ENCODE data around the gene DCC.

The DCC gene

DNA sequence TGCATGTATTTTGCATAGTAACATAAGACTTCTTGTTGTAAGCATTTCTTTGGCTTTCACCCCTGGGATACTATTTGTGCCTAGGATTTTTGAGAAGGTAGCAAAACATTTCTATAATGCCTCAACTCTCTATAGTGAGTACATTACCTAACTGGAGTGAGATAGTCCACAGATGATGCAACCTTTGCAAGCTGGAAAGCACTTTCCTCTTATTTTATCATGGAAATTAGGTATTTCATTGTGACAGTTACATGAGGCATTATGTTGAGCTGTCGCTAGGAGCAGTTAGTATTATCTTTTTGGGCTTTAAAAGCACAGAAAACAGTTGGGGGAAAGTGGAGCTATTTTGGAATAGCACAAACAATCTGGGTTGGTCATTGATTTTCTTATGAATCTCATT lies 786.2 kb downstream of the DCC start:
- DNase-seq, result no peak

DNA sequence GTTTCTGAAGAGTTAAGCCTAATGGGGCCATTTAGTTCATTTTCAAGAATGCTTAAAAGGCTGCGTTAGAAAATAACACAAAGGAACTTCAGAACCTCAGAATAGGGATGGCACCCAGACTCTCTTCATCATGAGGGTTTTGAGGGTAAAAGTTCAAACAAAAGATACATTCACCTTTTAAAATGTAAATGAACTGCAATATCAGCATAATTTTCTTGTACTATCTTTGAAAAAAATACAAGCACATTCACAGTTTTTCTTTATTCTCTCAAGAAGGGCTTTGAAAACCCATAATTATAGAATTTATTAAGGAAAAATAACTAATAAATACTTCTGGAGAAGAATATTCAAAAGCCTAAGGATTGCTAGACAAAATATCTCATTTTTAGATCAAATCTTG lies 791.0 kb downstream of the DCC start:
- no peak for DNase-seq

DNA sequence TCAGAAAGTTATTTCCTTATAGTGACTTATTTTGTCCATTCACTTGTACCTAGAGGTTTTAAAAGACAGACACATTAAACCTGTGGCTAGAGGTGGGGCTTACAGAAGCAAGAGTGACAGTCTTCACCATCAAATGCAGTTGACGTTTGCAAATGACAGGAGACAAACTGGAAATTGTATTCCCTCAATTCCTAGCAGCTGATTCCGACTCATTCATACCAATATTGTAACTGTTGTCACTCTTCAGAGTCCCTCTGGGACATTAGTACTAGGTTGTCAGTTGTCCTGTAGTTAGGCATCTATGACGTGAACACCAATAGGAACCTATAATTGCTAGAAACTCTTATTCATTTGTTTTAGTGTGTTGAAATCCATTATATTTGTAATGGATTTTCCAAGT lies 794.7 kb downstream of the DCC start:
- no peak for DNase-seq

DNA sequence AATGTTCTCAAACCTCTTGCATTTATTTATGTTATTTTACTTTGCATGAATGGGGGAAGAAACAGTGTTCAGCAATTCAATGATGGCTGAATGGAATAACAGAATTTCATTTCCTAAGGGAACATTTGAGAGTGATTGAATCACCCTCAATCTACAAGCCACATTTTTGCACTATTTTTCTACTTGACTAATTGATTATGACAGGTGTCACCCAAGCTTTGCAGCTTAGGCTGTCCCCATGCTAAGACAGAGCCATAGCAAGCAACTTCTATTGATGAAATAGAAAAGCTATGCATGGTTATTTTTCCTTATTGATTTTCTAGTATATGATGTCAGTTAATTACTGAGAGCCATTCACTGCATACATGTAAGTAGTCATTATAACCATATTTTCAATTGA lies 795.7 kb downstream of the DCC start:
- no peak for DNase-seq

DNA sequence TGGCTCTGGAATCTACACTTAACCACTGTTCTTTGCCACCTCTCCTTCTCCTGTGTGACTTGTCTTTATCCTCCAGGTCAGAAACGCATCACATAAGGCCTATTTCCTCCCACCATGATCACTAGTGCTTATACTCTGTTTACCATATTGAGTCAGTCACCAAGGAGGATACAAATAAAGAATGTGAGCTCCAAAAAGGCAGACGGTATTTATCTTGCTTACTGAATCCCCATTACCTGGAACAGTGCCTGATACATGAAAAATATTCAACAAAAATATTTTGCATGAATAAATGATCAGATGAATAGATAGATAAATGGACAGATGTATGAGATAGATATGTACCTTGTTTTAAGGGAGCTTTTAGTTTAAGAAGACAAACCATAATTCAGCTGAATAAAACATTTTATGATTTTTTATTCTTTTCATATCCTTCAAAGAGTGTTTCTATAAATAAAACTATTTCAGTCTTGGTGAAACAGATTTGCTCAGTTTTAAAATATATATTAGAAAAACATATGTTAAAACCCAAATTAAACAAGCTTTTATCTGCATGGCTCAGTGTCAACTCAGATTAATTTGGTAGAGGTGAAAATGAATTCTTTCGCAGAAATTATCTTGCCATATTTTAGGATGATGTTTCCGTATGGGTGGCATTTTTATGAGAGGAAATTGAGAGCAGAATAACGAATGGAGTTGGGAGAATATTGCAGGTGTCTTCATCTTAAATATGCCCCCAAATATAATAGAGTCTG lies 799.9 kb downstream of the DCC start:
- no peak for DNase-seq

DNA sequence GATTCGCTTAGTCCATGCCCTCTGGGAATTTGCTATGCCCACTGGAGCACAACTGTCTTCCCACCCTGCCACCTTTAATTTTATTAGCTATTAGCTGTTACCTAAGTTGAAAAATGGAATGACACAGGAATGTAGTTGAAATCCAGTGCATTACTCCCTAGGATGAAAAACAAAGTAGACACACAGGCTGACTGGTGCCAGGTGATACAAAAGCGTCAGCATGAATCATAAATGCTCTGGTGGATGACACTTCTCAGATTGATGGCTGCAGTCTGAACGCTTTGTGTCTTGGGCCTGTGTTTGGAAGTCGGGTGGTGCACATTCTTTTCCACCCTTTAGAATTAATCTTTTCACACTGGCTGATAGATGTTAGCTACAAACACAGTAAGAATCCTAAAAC lies 802.0 kb downstream of the DCC start:
- no peak for DNase-seq

DNA sequence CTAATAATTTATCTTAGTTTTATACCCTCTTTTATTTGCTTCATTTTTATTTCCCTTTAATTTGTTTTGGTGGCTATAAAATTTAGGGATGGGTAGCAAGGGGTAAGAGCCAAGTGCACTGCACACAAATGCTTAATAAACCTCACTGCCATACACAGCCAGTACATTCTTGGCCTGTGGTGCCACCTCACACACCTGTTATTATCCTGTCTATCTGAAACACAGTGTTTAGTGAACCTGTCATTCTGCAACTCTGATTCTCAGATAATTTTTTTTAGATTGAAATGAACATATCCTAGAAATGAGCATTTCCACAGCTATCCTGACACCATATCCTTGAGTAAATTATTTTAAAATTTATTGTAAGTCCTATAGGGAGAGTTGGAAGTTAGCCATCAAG lies 807.5 kb downstream of the DCC start:
- no peak for DNase-seq

DNA sequence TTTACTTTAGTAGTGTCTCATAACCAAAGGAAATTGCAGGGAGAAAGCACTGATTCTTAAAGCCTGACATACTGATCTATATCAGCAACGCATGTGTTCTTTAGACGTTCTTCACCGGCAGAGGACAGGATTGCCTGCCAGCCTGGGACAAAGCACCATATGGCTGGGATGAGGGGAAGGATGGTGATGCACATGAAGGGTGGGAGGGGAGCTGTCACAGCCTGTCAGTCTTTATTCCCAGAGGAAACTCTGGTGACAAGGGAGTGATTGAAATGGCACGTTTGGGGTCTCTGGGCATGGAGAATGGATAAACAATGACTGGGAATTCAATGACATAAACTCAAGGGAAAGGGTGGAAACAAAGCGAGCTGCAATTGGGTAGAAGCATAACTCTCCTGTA lies 808.1 kb downstream of the DCC start:
- no peak for DNase-seq

DNA sequence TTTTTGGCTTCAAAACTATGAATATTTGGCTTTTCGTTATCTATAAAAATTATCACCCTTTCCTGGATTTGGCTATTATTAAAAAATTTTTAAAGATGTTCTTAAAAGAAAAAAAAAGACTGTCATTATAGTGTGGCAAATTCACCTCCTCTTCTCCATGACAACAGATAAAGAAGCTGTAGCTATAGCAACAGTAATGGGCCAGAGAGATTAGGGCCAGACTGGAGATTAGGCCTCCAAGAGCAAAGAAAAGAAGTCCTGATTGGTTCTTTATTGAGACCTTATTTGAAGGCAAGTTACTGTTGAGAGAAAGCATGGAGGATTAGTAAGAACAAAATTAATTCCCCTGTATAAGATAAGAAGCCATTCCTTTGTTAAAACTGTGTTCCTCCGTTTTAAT lies 812.5 kb downstream of the DCC start:
- DNase-seq, result no peak

DNA sequence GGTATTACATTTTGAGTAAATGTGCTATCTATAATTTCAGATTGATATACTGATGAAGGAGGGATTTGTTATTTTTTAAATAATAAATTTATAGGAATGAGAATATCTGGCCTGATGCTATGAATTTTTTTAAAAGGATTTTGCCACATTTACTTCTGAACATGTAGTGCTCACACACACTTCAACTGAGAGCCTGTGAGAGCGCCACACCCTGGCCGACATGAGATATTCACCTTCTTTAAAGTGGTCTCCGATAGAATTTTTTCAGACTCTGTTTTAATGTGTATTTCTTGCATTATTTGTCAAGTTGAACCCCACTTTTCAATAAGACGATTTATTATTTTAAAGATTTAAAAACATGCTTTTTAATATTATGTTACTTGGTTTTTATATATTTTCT lies 813.3 kb downstream of the DCC start:
- DNase-seq, result no peak

DNA sequence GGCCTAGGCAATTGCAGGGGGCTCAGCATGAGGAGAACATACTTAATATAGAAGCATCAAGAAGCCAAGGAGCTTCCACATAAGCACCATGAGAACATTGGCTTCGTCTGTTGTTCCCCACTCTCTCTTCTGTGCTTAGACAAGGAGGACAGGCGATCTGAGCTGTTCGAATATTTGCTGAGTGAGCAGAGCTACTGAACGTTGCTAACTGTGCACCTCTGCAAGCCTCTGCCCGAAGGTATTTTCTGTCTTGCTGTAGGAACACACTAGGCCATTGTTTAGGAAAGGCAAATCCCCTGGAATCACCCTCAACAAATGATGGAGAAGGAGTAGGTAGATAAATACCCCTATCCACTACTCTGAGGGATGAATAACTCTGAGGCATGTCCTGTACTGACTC lies 813.8 kb downstream of the DCC start:
- no peak for DNase-seq

DNA sequence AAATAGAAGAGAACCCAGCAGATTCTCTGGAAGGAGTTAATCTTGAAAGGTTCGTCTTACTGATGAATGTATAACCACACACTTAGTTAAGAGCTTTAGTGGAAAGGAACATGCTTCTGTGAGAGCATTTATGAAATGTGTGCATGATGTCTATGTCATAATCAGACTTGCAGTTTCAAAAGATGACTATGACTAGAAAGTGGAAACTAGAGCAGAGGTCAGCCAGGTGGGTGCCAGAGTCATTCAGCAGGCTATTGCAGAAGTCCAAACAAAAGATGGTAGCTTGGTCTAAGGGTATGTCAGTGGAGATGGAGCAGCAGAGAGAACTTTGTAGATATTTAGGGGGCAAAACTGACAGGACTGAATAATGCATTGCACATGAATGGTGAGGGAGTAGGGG lies 825.8 kb downstream of the DCC start:
- DNase-seq, result no peak

DNA sequence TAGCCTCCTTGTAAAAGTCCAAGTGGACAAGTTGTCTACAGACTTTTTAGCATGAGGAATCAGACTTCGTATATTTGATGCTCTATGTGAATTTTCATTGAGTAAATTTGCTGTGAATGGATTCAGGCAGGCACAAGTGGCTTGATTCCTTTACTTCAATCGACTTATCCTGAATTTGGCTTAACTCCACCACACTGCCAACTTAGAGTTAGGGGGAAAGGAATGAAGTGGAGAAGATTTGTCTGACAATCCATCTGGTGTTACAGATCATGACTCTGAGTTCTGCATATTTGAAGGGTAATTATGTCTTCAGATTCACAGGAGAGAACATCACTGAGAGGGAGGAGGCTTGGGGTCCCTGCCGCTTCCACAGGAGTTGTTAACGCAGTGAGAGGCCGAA lies 829.3 kb downstream of the DCC start:
- no peak for DNase-seq

DNA sequence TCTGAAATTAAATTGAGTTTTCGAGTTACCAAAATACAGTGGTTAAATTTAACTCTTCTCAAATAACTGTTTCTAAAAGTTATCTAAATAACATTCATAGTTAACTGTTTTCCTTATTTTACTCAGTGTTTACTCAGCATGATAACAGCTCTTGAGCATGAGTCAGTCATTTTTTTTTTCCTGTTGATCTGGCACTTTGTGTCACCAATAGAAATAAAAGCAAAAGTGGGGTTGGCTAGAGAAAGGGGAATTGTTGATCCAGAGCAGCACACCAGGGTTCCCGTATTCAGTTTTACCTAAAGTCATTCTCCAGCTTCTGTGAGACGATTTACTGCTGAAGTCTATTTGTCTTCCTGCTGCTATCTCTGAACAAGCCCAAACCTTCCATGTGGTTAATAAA lies 851.6 kb downstream of the DCC start:
- no peak for DNase-seq

DNA sequence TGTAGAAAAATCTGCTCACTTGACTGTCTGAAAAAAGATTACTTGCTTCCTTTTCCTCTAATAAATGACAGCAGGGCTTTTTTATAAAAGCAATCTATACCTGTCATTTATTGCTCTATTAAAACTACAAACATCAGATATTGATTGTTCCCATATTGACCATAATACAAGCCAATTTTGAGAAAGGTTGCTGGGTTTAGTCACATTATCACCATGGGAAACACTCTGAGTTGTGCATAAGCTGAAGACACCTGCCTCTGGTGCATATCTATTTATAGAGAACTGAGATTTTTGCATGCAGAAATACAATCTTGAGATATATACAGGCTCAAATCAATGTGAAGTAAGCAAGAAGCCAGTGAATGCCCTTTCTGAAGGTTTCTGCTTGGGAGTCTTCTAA lies 853.9 kb downstream of the DCC start:
- DNase-seq, result no peak

DNA sequence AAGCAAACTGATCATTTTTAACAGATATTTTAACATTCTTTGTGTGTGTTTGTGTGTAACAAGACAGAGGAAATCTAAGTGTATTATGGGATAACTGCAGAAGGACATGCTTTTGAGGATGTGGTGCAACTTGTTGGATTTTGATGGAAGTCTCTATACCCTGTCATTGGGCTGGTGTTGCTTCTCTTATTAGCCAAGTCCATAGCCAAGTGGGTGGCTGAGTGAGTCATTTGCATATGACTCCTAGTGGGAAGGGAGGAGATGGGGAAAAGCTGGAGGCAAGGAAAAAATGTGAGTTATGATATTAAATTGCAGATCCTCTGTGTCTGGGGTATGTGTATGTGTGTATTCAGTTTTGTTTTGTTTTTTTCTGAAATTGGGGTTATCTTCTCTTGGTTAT lies 879.9 kb downstream of the DCC start:
- DNase-seq, result no peak

DNA sequence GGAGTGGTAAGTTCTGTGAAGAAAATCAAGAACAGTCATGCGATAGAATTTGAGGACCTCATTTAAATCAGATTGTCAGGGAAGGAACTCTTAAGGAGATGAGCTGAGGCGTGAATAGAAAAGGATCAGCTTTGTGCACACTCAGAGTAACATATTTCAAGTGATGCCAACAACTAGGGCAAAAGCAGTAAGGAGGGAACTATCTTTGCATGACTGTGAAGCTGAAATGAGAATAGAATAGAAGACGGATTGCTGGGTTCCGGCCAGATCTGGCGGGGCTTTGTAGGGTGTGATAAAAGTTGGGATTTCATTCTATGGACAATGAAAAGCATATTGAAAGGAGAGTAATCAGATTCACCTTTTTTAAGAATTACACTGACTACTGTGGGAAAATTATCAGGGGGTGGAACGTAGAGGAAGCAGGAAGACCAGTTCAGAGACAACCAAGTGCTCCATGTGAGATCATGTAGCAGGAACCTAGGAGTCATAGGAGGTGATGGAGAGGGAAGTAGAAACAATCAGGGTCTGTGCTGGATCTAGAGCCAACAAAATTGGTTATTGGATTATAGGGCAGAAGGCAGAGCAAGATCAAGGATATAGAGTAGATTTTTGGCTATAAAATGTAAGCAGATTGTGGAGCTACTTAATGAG lies 884.3 kb downstream of the DCC start:
- no peak for DNase-seq

DNA sequence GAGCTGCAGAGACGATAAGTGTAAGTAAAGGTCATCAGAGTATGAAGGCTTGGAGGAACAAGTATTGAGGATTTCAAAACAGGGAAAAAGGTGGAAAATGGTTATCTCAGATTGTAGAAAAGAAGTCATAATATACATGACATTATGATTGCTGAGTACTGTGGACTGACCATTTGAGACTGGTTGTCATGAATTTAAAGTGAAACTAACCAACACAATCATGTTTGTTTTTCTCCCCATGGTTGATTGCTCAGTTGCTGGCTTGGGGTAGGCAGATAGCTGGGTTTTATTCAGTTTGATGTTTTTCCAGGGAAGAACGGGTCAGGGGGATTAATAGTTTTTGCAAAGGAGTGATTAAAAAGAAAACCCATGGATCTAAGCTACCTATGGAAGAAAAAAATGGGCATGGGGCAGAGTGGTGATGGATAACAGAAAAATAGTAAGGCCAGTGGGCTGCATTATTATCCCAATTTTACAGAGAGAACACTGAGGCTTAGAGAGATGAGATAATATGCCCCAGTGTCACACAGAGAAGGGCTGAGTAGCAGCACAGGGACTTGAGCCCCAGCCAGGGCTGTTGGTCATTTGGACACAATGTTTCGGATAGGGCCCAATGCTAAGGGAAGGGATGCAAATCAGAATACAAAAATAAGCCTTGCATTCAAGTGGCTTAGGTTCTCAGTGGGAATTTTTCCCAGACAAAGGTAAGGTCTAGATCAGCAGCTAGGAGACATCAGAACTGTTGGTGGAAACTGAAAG lies 885.7 kb downstream of the DCC start:
- no peak for DNase-seq

DNA sequence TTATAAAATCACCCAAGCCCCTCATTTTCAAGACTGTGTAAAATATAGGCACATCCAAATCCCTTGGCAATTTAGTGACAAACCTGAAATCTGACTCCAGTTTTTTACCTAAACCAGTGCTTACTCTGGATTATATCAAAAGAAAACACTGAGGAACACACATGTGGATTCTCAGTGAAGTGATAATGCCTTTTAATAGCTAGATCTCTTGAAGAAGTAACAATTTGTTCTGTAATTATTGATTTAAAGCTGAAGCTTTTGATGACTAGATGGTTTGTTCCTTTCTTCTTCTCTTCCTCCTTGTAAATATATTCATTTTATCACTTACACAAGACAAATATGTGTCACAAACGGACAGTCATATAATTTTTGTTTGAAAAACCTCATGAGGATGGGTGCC lies 894.6 kb downstream of the DCC start:
- no peak for DNase-seq

DNA sequence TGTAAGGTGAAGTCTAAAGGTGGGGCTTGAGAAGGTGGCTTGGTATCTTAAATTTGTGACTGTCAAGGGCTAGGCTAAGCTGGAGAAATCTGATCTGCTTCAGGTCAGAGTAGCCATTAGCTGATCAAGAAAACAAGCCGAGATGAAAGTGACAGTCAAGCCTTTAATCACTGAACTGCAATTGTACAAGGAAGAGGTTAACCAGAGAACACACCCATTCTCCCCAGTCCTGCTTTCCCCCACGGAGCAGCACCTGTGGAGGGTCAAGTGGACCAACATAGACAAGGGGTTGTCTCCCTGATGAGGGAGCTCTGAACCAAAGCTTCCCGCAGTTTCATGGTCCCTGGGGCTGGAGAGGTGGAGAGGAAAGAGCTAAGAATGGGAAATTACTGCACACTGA lies 901.2 kb downstream of the DCC start:
- no peak for DNase-seq

DNA sequence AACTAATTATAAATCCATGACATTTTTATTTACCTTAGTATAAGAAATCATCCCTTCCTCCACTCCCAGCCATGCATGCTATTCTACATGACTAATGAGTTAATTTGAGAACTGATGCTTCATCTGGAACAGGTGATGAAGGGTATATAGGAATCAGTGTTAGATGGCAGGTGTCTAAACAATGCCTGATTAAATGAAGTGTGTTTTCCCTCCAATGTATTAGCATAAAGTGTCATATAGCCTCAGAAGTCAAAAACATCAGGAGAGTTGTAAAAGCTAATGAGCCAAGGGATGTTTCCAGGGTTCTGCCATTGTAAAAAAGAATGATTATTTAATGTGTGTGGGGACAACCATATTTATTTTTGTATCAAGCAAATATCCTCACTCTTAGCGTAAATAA lies 913.8 kb downstream of the DCC start:
- DNase-seq, result no peak

DNA sequence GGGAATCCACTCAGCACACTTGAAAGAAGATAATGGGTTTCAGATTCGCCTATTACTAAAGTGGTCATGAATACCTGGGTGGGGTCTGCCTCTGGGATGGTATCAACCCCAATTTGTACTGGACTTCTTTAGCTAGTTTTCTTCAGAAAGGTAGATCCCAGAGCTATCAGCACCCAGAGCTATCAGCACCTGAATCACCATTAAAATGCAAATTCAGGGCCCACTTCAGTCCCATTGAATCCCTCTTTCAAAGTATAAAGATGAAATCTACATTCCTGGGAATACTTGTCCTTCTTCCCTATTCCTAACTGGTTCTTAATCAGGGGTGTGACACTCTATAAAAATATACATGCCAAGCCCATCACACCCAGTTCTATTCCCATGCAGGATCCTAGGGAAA lies 914.3 kb downstream of the DCC start:
- DNase-seq, result no peak

DNA sequence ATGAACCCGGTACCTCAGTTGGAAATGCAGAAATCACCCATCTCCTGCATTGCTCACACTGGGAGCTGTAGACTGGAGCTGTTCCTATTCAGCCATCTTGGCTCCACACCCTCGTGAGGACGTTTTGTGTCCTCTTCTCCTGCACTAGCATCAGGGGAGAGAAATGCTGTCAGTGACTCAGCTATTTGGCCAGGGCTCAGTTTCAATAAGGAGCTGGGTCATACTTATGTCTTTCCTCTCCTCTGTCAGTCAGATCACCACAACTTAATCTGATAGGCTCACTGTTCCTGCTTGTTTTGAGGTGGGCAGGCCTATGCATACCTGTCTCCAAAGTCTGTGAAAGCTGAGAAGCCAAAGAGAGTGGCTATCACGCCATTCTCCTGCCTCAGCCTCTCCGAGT lies 921.2 kb downstream of the DCC start:
- no peak for DNase-seq

DNA sequence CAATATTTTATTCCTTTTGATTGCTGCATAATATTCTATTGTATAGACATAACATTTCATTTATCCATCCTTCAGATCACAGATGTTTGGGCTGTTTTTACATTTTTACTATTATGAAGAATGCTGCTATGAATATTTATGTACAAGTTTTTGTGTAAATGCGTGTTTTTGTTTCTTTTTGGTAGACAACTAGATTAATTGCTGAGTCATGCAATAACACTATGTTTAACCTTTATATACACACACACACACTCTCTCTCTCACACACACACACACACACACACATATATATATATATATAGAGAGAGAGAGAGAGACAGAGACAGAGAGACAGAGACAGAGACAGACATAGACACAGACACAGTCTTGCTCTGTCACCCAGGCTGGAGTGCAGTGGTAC lies 926.9 kb downstream of the DCC start:
- DNase-seq, result no peak
